ENCODE data around the gene B9D2.

GRCh38 chr19:41398050-41398418 lies 34.1 kb upstream of the B9D2 start:
- no peak for TF ChIP-seq CTCF (conservative IDR thresholded peaks at IDR 0.05 in 1 of 2, IDR thresholded peaks at IDR 0.05 in 1 of 2; ENCODE audit: low read depth in 1 of 2, low read length in 2 of 2)
- TF ChIP-seq EZH2 (IDR thresholded peaks at IDR 0.05; ENCODE audit: low read length, missing control alignments), result no peak
